Inflammatory macrophage treated with lipopolysaccharide for 1 hour (primary cell): Measurements from ENCODE around the gene ZBTB8A.
"Not testable (repeated sequence)": the region's sequence is repeated elsewhere in the genome, so short reads cannot be mapped to it uniquely, and the experiment has no call there.

ENCODE experiments used
- DNase-seq, 2 donors: peaks; one replicate each; pipeline ENCODE4 v3.0.0-alpha.2; 2020 to 2022

Gene ZBTB8A

DNA sequence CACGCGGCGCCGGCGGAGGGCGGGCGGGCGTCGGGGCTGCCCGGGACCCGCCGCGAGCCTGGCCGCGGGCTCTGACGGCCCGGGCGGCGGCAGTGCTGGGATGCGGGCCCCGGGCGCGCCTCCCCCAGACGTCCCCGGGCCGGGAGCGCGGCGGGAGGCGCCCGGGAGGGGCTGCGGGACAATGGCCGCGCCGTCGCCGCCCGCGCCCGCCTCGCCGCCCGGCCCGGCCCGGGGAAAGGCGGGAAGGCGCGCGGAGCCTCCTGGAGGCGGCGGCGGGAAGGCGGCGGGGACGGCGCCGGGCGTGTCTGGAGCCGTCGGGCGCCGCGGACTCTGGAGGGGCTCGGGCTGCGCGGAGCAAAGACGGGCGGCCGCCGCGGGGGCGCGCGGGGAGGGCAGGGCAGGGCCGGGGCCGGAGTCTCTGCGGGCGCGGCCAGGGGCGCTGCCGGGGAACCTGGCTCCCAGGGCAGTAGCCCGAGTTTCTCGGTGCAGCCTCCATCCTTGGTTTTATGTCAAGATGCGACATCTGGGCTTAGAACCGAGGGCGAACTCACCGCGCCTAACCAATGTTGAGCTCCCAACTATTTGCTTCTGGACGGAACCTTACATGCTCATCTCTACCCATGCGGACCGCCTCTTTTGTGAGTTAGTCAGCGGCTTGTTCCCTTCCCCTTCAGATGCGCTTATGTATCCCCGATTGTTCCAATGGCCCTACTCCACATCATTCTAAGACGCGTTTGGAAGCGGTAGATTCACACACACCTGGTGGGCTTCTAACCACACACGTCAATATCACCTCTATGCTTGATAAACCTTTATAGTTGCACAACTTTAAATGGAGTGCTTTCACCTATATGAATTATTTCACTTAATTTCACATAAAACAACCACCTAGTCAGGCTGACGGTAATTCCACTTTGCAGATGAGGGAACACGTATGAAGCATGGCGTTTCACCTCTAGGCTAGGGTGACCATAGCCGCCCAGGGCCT is 651 bp downstream of the ZBTB8A start:
- peak; percentile 18 to 36 for DNase-seq

DNA sequence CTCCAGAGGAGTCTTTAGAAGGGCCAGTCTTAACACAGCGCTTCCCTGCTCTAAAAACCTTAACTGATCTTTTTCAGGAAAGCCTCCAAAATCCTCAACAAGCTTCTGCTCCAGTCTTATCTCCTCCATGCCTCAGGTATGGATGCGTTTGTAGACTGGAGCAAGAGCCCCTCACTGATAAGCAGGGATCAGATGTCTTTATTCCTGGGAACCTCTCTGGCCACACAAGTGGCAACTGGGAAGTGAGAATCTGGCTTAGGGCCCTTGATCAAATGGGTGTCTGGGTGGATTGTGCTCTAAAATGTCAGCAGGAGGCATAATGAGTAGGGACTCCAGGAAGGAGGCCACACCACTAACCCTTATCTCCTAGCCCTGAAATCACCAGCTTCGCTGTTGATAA is 1.4 kb downstream of the ZBTB8A start:
- DNase-seq = no peak

DNA sequence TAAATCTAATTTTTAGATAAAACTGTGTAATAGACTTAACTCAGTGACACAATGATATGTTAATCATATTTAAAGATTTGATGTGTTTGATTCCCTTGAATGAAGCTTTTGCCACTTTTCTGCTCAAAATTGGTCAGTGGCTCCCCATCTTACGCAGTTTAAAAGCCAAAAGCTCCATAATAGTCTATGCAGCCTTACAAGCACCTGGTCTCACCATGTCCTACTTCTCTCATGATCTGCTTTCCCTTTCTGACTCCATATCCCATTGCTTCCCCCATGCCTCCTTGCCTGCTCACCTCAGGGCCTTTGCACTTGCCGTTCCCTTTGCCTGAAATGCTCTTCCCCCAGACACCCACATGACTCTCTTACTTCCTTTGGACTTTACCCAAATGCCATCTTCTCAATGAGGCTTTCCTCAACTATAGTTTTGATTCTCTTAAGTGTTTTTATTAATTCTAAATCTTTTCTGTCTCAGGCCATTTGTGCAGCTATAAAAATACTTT is 1.9 kb downstream of the ZBTB8A start:
- no peak for DNase-seq

DNA sequence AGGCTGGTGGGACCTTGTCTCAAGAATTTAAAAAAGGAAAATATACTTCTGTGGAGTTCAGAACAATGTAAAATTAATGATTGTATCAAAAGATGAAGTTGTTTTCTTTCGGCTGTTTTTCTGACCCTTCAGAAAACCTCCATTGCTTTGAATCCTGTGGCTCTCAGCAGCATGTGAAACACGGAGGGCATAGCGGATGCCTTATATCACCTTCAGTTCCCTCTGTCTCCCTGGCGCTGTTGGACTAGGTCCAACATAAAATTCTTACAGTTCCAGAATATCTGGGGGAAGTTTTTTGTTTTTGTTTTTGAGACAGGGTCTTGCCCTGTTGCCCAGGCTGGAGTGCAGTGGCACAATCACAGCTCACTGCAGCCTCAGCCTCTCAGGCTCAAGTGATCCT is 7.4 kb downstream of the ZBTB8A start:
- DNase-seq = no peak

DNA sequence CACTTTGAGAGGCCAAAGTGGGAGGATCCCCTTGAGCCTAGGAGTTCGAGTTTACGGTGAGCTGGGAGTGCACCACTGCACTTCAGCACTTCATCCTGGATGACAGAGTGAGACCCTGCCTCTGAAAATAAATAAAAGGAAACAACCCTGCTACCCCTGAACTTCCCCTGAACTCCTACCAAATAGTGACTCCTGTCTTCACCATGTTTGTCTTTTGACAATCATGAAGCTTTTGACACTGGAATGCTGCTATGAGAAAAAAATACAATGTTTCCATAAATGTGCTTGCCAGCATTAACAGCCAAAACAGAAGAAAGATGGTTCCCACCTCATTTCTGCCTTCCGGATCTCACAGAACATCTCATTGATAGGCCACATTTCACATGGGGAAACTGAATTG is 10.4 kb downstream of the ZBTB8A start:
- no peak for DNase-seq

DNA sequence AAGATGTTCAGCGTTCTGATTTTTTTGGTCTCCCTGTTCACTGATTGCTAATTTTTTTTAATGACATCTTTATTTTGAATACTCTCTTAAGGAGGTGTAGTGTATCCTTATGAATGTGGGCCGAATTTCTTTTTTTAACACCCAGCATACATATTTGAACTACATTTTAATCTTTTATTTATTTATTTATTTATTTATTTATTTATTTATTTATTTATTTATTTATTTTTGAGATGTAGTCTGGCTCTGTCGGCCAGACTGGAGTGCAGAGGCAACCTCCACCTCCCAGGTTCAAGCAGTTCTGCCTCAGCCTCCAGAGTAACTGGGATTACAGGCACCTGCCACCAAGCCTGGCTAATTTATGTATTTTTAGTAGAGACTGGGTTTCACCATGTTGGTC is 15.1 kb downstream of the ZBTB8A start:
- DNase-seq = no peak

DNA sequence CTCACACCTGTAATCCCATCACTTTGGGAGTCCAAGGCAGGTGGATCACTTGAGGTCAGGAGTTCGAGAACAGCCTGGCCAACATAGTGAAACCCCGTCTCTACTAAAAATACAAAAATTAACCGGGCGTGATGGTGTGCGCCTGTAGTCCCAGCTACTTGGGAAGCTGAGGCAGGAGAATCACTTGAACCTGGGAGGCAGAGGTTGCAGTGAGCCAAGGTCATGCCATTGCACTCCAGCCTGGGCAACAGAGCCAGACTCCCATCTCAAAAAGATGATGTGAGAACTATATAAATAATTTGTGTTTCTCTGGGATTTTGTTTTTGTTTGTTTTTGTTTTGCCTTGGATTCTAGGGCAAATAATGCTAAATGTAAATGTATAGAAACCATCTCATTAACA is 17.8 kb downstream of the ZBTB8A start:
- DNase-seq = not testable (repeated sequence)

DNA sequence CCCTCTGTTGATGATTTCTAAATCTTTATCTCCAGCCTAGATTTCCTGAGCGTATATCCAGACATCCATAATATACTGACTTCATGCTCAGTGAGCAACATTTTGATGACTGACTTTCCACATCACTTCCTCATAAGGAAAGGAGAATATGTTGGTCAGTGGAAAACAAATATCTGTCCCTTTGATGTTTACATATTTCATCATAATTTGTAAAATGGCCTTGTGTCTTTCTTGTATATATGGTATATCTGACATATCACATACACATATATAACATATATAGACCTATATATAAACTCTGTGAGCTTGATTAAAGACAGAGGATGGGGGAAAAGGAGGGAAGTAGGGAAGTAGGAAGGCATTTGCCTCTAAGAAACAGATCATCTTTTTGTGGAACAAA is 18.6 kb downstream of the ZBTB8A start:
- no peak for DNase-seq

DNA sequence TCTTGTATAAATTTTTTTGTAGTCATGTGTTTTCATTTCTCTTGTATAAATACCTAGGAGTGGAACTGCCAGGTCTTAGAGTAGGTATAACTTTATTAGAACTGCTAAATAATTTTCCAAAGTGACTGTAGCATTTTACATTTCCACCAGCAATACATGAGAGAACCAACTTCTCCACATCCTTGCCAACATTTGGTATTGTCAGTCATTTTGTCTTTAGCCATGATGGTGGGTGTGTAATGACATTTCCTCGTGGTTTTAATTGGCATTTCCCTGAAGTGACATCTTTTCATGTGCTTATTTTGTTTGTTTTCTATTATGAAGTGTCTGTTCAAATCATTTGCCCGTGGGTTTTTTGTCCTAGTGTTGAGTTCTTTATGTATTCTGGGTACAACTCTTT is 29.7 kb downstream of the ZBTB8A start:
- DNase-seq = no peak

DNA sequence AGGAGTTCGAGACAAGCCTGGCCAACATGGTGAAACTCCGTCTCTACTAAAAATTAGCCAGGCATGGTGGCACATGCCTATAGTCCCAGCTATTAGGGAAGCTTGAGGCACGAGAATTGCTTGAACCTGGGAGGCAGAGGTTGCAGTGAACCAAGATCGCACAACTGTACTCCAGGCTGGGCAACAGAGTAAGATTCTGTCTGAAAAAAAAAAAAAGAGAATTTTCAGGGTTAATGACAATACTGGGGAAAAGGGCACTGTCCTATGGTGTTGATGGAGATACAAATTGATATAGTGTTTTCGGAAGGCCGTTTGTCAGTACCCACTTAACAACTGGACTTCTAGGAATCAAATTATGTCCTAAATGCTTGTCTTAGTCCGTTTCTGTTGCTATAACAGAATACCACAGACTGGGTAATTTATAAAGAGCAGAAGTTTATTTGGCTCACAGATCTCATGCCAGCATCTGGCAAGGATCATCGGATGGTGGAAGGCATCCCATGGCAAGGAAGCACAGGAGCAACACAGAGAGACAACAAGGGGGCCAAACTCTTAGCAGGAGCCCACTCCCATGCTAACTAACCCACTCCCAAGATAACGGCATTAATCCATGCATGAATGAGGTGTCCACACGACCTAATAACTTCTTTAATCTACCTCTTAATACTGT is 41.3 kb downstream of the ZBTB8A start:
- no peak for DNase-seq

DNA sequence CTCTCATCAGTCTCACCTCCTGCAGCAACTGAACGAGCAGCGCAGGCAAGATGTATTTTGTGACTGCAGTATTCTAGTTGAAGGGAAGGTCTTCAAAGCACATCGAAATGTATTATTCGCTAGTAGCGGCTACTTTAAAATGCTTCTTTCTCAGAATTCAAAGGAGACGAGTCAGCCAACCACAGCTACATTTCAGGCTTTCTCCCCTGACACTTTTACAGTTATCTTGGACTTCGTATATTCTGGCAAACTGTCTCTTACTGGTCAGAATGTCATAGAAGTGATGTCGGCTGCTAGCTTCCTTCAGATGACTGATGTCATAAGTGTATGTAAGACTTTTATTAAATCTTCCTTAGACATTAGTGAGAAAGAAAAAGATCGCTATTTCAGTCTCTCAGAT is 53.7 kb downstream of the ZBTB8A start:
- DNase-seq = no peak

DNA sequence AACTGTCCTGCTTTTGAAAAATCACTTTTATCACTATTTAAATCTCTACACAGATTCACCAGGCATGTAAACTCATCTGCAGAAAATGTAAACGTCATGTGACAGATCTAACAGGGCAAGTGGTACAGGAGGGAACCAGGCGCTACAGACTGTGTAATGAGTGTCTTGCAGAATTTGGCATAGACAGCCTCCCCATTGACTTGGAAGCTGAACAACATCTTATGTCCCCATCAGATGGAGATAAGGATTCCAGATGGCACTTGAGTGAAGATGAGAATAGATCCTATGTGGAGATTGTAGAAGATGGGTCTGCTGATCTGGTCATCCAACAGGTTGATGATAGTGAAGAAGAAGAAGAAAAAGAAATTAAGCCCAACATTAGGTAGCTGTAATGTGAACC is 60.8 kb downstream of the ZBTB8A start:
- DNase-seq = no peak

DNA sequence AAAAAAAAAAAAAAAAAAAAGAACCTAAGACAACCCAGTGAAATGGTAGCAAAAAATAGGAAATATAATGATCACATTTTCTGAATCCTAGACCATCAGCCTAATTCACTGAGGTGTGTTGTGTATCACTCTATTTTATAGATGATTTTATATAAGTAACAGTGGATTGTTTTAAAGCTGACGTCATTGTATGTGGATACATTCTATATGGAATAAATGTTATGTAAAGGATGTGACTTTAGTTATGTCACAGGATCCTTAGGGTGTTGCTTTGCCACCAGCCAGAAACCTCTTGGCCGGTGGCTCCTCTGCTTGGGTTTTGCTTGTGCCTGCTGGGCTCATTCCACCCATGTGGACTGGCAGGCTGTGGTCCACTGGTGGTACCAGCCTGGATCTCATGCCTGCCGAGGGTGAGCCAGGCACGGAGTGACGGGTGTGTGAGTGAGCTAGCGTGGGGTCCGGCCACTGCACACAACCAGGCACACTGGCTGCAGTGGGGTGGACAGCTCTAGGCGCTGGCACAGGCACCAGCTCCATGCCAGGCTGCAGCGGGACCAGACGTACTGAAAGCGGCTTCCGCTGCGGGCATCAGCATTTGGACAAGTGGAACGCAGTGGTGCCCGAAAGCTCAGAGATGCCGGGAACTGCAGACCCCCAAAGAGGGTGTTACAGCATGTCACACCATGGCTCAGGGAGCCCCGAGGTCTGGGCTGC is 66.6 kb downstream of the ZBTB8A start:
- DNase-seq = no peak

DNA sequence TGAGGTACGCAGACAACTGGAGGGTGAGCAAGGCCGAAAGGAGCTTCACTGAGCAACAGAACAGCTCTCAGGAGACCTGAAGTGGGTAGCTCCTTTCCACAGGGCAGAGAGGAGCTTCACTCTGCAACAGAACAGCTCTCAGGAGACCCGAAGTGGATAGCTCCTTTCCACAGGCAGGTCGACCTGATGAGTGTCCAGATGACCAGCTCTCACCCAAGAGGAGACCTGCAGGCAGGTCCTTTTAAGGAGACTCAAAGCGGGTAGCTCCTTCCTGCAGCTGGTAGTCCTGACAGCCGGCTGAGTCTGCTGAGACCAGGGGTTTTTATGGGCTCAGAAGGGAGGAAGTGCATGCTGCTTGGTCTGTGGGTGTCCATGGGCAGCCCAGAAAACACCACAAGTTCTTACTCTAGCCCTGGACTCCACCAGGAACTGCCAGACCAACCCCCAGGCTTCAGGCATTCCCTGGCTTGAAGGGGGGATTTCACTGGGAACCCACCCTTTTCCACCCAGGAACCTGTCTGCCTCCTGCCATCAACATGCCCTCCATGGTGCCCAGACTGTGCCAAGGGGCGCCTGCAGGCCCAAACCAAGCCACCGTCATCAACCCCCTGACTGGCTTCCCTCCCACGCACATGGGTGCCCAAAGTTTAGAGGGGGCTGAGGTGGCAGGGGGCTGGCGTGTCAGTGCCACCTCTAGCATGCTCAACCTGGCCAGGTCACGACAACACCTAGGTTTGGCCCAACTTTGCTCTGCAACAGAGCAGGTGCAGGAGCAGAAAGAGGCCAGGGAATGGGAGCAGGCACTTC is 67.5 kb downstream of the ZBTB8A start:
- peak; percentile 15 to 59 for DNase-seq

DNA sequence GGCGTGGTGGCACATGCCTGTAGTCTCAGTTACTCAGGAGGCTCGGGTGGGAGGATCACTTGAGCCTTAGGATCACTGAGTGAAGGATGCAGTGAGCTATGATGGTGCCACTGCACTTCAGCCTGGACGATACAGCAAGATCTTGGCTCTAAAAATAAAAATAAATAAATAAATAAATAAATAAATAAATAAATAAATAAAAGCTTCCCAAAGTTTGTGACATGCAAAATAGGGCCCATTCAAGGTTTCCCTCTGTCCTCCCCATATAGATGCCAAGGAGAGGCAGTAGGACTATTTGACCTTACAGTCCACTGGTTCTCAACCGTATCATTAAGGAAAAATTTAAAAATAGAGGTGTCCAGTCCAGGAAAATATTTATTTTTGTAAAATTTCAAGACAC is 70.0 kb downstream of the ZBTB8A start:
- DNase-seq = no peak

DNA sequence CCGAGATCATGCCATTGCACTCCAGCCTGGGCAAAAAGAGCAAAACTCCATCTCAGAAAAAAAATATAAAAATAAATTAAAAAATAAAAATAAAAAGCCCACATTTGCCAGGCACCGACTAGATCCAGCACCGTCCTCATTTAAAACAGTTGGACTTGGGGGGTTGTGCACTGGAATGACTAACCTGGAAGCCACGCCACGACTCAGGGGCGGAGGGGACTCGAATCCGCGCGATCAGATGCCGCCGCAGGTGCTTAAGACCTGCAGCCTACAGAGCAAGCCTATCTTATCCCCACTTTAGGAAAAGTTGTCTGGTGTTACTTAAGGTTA is 72.6 kb downstream of the ZBTB8A start:
- no peak for DNase-seq

DNA sequence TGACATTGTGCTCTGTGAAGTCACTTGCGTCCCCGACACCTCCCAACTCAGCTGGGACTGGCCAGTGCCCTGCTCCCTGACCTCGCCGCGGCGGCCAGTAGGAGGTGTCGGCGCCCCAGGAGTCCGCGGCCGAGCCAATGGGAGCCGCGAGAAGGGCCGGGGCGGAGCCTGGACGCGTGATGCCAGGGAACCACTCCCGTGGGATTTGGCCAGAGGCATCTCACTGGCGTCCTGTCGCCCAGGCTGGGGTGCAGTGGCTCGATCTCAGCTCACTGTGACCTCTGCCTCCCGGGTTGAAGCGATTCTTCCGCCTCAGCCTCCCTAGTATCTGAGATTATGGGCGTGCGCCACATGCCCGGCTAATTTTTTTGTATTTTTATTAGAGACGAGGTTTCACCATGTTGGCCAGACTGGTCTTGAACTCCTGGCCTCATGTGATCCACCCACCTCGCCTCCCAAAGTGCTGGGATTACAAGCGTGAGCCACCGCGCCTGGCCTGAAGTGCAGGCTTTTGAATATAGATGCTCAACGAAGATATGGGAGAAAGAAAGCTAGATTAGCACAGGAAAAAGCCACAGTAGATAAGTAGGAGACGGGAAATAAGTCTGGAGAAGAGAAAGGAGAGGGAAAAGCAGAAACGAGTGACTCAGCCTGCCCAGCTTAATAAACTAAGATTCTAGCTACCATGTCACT is 73.1 kb downstream of the ZBTB8A start:
- DNase-seq = peak; percentile 91 to 93

DNA sequence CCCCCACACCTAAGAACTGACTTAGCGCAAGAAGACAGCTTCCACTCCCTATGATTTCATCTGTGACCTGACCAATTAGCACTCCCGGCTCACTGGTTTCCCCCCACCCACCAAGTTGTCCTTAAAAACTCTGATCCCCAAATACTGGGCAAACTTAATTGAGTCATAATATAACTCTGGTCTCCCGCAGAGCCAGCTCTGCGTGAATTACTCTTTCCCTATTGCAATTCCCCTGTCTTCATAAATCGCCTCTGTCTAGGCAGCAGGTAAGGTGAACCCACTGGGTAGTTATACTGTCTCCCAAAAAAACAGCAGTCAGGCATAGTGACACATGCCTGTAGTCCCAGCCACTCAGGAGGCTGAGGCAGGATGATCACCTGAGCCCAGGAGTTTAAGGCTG is 74.2 kb downstream of the ZBTB8A start:
- peak in 1 of 2 donors; percentile 15 for DNase-seq

DNA sequence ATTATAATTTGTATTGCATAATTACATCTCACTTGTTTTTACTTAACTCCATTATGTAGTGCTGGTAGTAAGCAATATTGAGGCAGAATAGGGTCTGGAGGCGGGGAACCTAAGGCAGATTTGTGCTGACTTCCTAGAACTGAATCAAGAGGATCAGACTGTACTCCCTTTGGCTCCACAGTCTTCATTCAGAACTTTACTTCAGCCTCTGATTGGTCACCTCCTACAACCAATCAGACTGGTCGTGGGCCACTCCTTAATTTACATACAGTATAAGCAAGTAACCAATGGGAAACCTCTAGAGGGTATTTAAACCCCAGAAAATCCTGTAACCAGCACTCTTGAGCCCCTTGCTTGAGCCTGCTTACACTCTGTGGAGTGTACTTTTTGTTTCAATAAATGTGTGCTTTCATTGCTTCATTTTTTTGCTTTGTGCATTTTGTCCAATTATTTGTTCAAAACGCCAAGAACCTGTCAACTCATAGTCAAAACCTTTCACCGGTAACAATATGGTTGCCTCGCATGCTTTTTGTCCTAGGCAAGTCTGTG is 79.5 kb downstream of the ZBTB8A start:
- DNase-seq = no peak

DNA sequence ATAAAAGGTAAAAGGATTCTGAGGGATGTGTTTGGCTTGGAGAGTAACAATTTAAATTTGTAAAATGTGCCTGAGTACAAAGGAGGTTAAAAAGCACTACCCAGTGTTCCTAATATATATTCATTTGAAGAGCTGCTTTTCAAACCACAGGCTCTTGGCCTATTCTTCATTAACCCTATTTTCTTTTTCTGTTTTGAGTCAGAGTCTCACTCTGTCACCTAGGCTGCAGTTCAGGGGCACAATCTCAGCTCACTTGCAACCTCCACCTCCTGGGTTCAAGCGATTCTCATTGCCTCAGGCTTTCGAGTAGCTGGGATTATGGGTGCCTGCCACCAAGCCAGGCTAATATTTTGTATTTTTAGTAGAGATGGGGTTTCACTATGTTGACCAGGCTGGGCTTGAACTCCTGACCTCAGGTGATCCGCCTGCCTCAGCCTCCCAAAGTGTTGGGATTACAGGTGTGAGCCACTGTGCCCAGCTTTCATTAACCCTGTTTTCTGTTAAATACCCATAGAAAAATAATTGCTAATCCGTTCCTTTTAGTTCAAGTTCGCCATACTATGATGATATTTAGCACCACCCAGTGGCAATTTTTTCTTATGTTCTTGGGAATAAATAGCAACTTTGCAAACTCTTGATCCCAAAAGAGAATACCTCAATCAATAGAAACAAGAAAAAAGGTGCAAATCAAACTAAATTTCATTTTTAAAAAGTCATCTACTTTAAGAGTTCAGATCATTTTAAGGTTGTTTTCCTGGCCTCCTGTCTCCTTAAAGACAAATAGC is 80.7 kb downstream of the ZBTB8A start:
- peak; percentile 9 to 24 for DNase-seq

DNA sequence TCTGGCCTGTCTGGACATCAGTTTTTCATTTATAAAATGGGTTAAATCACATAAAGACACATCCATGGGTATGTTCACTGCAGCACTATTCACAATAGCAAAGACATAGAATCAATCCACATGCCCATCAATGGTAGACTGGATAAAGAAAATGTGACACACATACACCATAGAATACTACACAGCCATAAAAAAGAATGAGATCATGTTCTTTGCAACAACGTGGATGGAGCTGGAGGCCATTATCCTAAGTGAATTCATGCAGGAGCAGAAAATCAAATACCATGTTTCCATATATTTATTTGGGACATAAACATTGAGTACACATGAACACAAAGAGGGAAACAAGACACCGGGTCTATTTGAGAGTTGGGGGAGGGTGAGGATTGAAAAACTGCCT is 83.0 kb downstream of the ZBTB8A start:
- no peak for DNase-seq
